ENCODE measurements around the gene SAC3D1.

DNA sequence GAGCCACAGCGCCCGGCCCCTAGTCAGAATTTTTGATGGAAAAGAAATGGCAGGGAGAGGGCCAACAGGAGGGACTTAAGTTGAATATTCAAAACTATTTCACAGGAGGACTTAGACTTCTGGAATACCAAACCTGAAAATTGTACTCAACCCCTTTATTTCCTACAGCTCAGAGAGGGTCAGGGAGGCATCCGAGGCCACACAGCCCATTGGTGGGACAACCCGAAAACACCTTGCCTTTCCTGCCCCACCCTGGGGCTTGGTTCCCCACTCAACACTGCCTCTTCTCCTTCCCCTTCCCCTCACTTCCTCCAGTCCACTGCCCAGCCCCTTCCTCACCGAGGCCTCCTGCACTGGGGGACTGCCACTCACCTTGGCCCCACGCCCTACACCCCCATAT, 16.0 kb downstream of the SAC3D1 start:
- TF ChIP-seq EZH2 (IDR thresholded peaks at IDR 0.05; ENCODE audit: low read depth): no peak
- TF ChIP-seq, protein P1, sequence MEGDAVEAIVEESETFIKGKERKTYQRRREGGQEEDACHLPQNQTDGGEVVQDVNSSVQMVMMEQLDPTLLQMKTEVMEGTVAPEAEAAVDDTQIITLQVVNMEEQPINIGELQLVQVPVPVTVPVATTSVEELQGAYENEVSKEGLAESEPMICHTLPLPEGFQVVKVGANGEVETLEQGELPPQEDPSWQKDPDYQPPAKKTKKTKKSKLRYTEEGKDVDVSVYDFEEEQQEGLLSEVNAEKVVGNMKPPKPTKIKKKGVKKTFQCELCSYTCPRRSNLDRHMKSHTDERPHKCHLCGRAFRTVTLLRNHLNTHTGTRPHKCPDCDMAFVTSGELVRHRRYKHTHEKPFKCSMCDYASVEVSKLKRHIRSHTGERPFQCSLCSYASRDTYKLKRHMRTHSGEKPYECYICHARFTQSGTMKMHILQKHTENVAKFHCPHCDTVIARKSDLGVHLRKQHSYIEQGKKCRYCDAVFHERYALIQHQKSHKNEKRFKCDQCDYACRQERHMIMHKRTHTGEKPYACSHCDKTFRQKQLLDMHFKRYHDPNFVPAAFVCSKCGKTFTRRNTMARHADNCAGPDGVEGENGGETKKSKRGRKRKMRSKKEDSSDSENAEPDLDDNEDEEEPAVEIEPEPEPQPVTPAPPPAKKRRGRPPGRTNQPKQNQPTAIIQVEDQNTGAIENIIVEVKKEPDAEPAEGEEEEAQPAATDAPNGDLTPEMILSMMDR (conservative IDR thresholded peaks at IDR 0.05): no peak

Data from PC-9 (cell line).